Measurements from ENCODE around the gene ANKS3.

ANKS3 gene

DNA sequence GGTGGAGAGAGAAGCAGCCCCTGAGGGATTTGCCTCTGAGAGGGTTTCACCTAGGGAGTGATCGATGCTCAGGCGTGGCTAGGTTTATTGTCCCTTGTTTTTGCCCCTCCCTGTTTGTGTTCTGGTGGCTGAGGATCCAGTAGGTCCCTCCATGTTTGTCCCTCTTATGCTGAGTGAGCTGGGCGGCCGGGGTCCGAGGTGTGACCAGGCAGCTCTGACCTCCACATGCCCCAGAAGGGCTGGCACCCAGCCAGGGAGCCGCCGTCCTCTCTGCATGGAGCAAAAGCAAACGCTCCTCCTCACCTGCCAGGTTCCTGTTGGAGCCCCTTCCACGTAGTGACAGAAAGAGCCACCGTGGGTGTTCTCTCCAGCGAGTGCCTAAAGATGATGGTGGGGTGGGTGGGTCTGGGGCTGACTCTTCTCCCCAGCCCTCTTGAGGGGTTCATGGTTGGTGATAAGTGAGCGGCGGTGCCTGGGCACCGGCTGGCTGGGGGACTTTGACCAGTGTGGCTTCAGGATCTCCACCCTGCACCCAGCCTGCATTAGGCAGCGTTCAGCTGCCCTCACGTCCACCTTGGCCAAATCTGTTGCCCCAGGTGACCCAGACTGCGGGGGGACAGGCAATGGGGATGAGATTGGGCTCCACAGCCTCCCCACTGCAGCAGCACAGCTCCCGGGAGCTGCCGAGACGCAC lies 54.8 kb downstream of the ANKS3 start:
- TF ChIP-seq, protein P1, sequence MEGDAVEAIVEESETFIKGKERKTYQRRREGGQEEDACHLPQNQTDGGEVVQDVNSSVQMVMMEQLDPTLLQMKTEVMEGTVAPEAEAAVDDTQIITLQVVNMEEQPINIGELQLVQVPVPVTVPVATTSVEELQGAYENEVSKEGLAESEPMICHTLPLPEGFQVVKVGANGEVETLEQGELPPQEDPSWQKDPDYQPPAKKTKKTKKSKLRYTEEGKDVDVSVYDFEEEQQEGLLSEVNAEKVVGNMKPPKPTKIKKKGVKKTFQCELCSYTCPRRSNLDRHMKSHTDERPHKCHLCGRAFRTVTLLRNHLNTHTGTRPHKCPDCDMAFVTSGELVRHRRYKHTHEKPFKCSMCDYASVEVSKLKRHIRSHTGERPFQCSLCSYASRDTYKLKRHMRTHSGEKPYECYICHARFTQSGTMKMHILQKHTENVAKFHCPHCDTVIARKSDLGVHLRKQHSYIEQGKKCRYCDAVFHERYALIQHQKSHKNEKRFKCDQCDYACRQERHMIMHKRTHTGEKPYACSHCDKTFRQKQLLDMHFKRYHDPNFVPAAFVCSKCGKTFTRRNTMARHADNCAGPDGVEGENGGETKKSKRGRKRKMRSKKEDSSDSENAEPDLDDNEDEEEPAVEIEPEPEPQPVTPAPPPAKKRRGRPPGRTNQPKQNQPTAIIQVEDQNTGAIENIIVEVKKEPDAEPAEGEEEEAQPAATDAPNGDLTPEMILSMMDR (IDR thresholded peaks at IDR 0.05; ENCODE audit: low read depth, low read length), result no peak

DNA sequence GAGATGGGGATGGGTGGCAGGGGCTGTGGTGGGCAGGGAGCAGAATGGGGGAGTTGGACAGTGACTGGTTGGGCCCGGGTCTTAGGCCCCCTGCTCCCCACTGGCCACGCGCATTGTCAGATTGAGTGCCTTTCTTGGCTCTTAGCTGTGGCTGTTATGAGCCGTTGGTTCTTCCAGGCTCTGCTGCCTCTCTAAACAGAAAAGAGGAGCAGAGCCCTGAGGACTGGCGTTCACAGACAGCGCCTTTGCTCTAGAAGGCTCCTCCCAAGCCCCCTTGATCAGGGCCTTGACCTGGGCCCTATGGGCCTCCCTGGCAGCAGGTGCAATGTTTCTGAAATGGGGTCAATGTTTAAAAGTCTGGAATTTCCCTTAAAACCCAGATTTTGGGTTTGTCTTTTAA lies 55.5 kb downstream of the ANKS3 start:
- H3K4me3 ChIP-seq (ENCODE audit: low read depth, low read length), result no peak overlapping the region
- TF ChIP-seq, protein P1 (IDR thresholded peaks at IDR 0.05; ENCODE audit: low read depth, low read length), result no peak

More for the DNA sequence above, 54.8 kb downstream of the ANKS3 start:
- no peak overlapping the region for H3K4me3 ChIP-seq (ENCODE audit: low read depth, low read length)

DNA sequence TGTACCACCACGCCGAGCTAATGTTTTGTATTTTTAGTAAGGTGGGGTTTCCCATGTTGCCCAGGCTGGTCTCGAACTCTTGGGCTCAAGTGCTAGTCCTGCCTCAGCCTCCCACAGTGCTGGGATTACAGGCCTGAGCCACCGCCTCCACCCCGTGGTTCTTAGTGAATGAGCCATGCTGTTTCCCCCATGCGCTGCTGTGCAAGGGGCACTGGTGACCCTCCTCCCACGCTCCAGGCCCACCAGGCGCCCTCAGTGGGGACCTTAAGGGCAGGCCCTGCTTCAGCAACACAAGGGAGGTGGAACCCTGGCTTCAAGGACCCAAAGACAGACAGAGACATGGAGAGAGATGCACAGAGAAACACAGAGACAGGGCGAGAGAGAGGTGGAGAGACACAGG lies 56.1 kb downstream of the ANKS3 start:
- TF ChIP-seq, protein P1 (IDR thresholded peaks at IDR 0.05; ENCODE audit: low read depth, low read length), result no peak
- no peak overlapping the region for H3K4me3 ChIP-seq (ENCODE audit: low read depth, low read length)

DNA sequence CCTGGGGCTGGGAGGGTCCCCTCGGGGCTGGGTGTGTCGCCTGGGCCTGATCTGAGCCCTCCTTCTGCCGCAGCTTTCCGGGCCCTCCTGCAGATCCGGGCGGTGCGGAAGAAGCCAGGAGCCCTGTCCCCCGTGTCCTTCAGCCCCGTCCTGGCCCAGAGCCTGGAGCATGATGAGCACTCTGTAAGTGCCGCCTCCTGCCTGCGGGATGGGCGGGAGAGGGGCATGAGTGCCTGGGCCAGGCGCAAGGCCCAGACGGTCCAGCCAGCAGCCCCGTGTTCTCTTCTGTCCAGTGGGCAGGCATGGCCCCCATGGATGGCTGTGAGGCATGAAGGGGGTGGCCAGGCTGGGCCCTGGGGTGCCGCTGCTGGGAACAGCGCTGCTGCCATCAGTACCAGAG lies 56.7 kb downstream of the ANKS3 start:
- TF ChIP-seq, protein P1 (IDR thresholded peaks at IDR 0.05; ENCODE audit: low read depth, low read length), result no peak
- no peak overlapping the region for H3K4me3 ChIP-seq (ENCODE audit: low read depth, low read length)

DNA sequence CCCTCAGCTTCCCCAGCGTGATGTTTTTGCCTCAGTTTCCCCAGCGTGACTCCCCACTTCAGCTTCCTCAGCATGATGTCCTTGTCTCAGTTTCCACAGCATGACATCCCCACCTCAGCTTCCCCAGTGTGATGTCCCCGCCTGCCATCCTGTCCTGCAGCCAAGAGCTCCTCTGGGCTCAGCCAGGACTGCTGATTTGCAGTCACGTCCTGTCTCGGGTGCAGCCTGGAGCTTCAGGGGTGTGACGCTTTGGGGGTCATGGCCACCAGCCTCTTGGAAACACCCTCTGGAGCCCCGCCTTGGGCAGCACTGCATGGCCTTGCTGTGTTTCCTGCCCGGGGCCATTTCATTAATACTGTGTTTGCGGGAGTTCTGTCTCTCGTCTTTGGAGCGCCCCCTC lies 57.2 kb downstream of the ANKS3 start:
- H3K4me3 ChIP-seq (ENCODE audit: low read depth, low read length), result no peak overlapping the region
- TF ChIP-seq, protein P1 (IDR thresholded peaks at IDR 0.05; ENCODE audit: low read depth, low read length), result no peak

DNA sequence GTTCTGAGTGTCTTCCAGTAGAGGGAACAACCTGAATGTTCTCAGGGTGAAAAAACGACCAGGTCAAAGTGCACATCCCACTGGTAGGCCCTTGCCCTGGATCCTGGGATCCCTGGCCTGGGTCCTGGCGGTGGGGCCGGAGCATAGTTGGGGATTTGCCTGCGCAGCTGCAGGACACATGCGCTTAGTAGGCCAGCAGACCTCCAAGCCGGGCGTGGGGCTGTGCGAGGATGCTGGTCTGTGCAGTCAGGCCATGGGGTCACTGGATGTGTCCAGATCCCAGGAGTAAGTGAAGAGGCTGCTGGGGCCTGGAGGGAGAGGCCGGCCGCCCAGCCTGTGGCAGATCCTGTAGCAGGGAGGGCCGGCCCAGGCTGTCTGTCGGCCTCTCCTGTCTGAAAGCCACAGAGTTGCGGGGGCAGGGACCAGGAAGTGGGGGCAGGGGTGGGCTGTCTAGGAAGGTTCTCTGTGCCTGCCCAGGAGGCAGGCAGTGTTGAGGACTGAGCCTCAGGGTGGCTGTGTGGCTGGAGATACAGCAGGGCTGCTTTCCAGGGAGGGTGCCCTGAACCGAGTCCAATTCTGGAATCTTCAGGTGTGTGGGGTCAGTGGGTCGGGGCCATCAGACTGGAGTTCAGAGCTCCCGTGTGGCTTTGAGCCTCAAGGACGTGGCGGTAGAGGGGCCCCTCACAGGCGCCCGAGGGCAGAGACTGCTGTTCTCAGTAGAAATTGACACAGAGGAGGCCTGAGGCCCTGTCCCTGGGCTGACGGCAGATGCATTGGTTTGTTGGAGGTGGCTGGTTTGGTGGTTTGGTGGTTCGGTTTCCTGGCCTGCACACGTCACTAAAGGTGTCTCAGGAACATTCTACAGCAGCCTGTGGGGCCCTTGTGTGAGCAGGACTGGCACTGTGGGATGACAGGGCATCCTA lies 57.9 kb downstream of the ANKS3 start:
- H3K4me3 ChIP-seq (ENCODE audit: low read depth, low read length), result no peak overlapping the region
- TF ChIP-seq, protein P1 (IDR thresholded peaks at IDR 0.05; ENCODE audit: low read depth, low read length), result no peak
